A549 (cell line): ENCODE measurements around the gene SALL1. TPM values are rescaled to one million over a fixed set of nuclear protein-coding genes. Genes with fewer than 3 reads are reported as not detected.

Experiments
- ATAC-seq, 2 experiments: fragments of 200-7000 bp in 1 of 2; fragments of >200 bp in 1 of 2; cut with Nextera tagmentation in 1 of 2; cut with Tn5 transposase in 1 of 2; 3 replicates each; pipeline versions ENCODE4 v1.8.0 to v1.9.1; 2018 to 2020; ENCODE audit warnings: mild to moderate bottlenecking in 1 of 2, moderate library complexity in 1 of 2
- CTCF ChIA-PET: fragments of 300-600 bp; sonication (Branson Sonifier 250); formaldehyde crosslinking; extraction: SDS; loops from one replicate; lab custom pipeline; 2021; ENCODE audit warnings: antibody characterized with exemption, inconsistent platforms; lab: Yijun Ruan, JAX
- POLR2A ChIA-PET: fragments of 350-600 bp; formaldehyde crosslinking; extraction: SDS; loops from one replicate; lab custom pipeline; 2021; ENCODE audit warnings: antibody characterized with exemption, inconsistent platforms; lab: Yijun Ruan, JAX
- DNase-seq, 2 experiments: peaks; one replicate each; pipeline versions ENCODE4 v3.0.0 to v3.0.0-alpha.2; 2011 to 2016; ENCODE audit warnings: low read depth in 1 of 2, low spot score in 1 of 2
- FAIRE-seq: peaks from 2 replicates; lab custom pipeline; 2011; peaks lifted over from hg19 to GRCh38; lab: Jason Lieb, UNC
- H3K27ac ChIP-seq, 2 experiments: fragments of >200 bp; sonication (Bioruptor Twin); formaldehyde crosslinking; 3 replicates each; pipeline ENCODE4 v1.5.1; 2016 to 2017
- H3K4me1 ChIP-seq: fragments of >200 bp; sonication (Bioruptor Twin); formaldehyde crosslinking; 3 replicates; pipeline ENCODE4 v1.6.1; 2016
- H3K4me2 ChIP-seq: fragments of >200 bp; sonication (Bioruptor Twin); formaldehyde crosslinking; 3 replicates; pipeline ENCODE4 v1.6.1; 2016
- H3K4me3 ChIP-seq: fragments of >200 bp; sonication (Bioruptor Twin); formaldehyde crosslinking; 3 replicates; pipeline ENCODE4 v1.5.1; 2016
- H3K9me3 ChIP-seq: fragments of >200 bp; sonication (Bioruptor Twin); formaldehyde crosslinking; 3 replicates; pipeline ENCODE4 v1.6.1; 2016
- ATOH8 ChIP-seq: fragments of 250-450 bp; sonication (Bioruptor Pico); IDR thresholded peaks from 2 replicates; pipeline ENCODE4 v1.5.0; 2020; ENCODE audit warnings: low read depth, mild to moderate bottlenecking, moderate library complexity
- CEBPB ChIP-seq, 2 experiments: fragments of >200 bp in 1 of 2; sonication (Bioruptor Twin) in 1 of 2; formaldehyde crosslinking in 1 of 2; IDR thresholded peaks; 2 replicates each; pipeline ENCODE4 v1.6.1; 2012 to 2016
- CHD2 ChIP-seq: fragments of 150-350 bp; IDR thresholded peaks from 2 replicates; pipeline ENCODE4 v1.6.1; 2014; ENCODE audit warnings: low read length; ENCODE audit not compliant: partially characterized antibody
- CTCF ChIP-seq: fragments of >200 bp; sonication (Bioruptor Twin); formaldehyde crosslinking; IDR thresholded peaks from 3 replicates; pipeline ENCODE4 v1.5.1; 2016
- EHMT2 ChIP-seq: fragments of 200-600 bp; sonication (generic); IDR thresholded peaks from 2 replicates; pipeline ENCODE4 v1.6.1; 2016; ENCODE audit warnings: antibody characterized with exemption, low read depth, mild to moderate bottlenecking, moderate library complexity
- EP300 ChIP-seq, 2 experiments: fragments of >200 bp; sonication (Bioruptor Twin); formaldehyde crosslinking; IDR thresholded peaks; 2 replicates in 1 of 2; 3 replicates in 1 of 2; pipeline ENCODE4 v1.6.1; 2016 to 2017
- FOSL2 ChIP-seq, 2 experiments: fragments of 450-650 bp in 1 of 2; fragments of >200 bp in 1 of 2; sonication (Bioruptor Twin) in 1 of 2; formaldehyde crosslinking; IDR thresholded peaks; 2 replicates each; pipeline versions ENCODE4 v1.5.0 to v1.6.1; 2016 to 2020; ENCODE audit warnings: mild to moderate bottlenecking in 1 of 2, moderate library complexity in 1 of 2
- HEYL ChIP-seq: fragments of 250-450 bp; sonication (Bioruptor Pico); IDR thresholded peaks from 2 replicates; pipeline ENCODE4 v1.8.0; 2021; ENCODE audit warnings: mild to moderate bottlenecking, moderate library complexity
- HMGXB4 ChIP-seq: fragments of 250-450 bp; sonication (Bioruptor Pico); IDR thresholded peaks from 2 replicates; pipeline ENCODE4 v1.5.0; 2021; ENCODE audit warnings: mild to moderate bottlenecking, moderate library complexity, borderline replicate concordance
- JUN ChIP-seq, 2 experiments: fragments of >200 bp; sonication (Bioruptor Twin); formaldehyde crosslinking; IDR thresholded peaks; 2 replicates in 1 of 2; 3 replicates in 1 of 2; pipeline ENCODE4 v1.6.1; 2016 to 2017
- KDM5A ChIP-seq: fragments of 200-600 bp; sonication (generic); IDR thresholded peaks from 2 replicates; pipeline ENCODE4 v1.6.1; 2016; ENCODE audit warnings: antibody characterized with exemption, mild to moderate bottlenecking
- MAFK ChIP-seq: fragments of 450-650 bp; IDR thresholded peaks from 2 replicates; pipeline ENCODE4 v1.6.1; 2014; ENCODE audit not compliant: partially characterized antibody
- PBX3 ChIP-seq: IDR thresholded peaks from 2 replicates; pipeline ENCODE4 v1.6.1; 2012
- RNF2 ChIP-seq: fragments of 200-600 bp; sonication (generic); IDR thresholded peaks from 2 replicates; pipeline ENCODE4 v1.6.1; 2016; ENCODE audit warnings: low read depth, mild to moderate bottlenecking, antibody characterized with exemption, moderate library complexity, borderline replicate concordance
- SMC3 ChIP-seq: fragments of >200 bp; sonication (Bioruptor Twin); formaldehyde crosslinking; IDR thresholded peaks from 3 replicates; pipeline ENCODE4 v1.6.1; 2018; ENCODE audit warnings: inconsistent platforms
- USF2 ChIP-seq: fragments of 450-650 bp; IDR thresholded peaks from 2 replicates; pipeline ENCODE4 v1.6.1; 2014; ENCODE audit warnings: antibody characterized with exemption
- ZNF302 ChIP-seq: fragments of 250-450 bp; sonication (Bioruptor Pico); IDR thresholded peaks from 2 replicates; pipeline ENCODE4 v1.9.0; 2021; ENCODE audit warnings: inconsistent platforms, mild to moderate bottlenecking, moderate library complexity
- WGBS: methylation state at CpG from one replicate; pipeline ENCODE4 v1.1.6; 2017; ENCODE audit errors: missing lambda C conversion rate; 5-methylcytosine and 5-hydroxymethylcytosine counted together
- polyA plus RNA-seq, 4 experiments: library from polyadenylated mRNA; depleted of rRNA in 3 of 4; stranded (reverse); fragments of >200 nt; fragmentation: RNase III in 1 of 4; extraction: RNeasy Plus Mini Kit Qiagen cat#74134 plus additional on column Dnase treatment in 1 of 4; gene quantifications; 2 replicates in 3 of 4; 3 replicates in 1 of 4; pipeline ENCODE4 v1.2.3, GENCODE V29; 2011 to 2017

SALL1 gene
- polyA plus RNA-seq, 2 of the 4 experiments (the other 2 are of a cell fraction), result 0.13 to 0.28 TPM

GRCh38 chr16:51166091-51166490 is 15.0 kb upstream of the SALL1 start:
- ChIA-PET POLR2A (no interaction called here), CTCF (no interaction called here)
- Histone ChIP-seq H3K9me3 (no peaks in the 10 kb centered on the region), H3K27ac (no peak overlapping the region), H3K4me2 (no peak overlapping the region), H3K4me3 (no peak overlapping the region), H3K4me1 (no peaks in the 10 kb centered on the region)
- FAIRE-seq (no peak), DNase-seq (no peak), ATAC-seq (no peak)
- TF ChIP-seq CTCF, result no peak
- TF ChIP-seq FOSL2 (IDR thresholded peaks at IDR 0.05), result no peak
- no peak for TF ChIP-seq FOSL2 (CRISPR knock-in tag; IDR thresholded peaks at IDR 0.05)
- TF ChIP-seq EHMT2, result no peak
- TF ChIP-seq JUN (IDR thresholded peaks at IDR 0.05), result no peak
- no peak for TF ChIP-seq RNF2
- TF ChIP-seq CHD2, result no peak
- no peak for TF ChIP-seq HMGXB4
- TF ChIP-seq SMC3, result no peak
- WGBS, result 0% methylated on average over 2 of the region's 3 CpGs

GRCh38 chr16:51165043-51165442 is 14.0 kb upstream of the SALL1 start:
- Histone ChIP-seq H3K9me3 (no peaks in the 10 kb centered on the region), H3K4me1 (no peaks in the 10 kb centered on the region), H3K27ac (no peak overlapping the region), H3K4me2 (no peak overlapping the region), H3K4me3 (no peak overlapping the region)
- DNase-seq (no peak), FAIRE-seq (no peak), ATAC-seq (no peak)
- WGBS, result 62% methylated on average over 1 of the region's 1 CpG
- ChIA-PET POLR2A (no interaction called here), CTCF (no interaction called here)
- TF ChIP-seq MAFK (peak; percentile 21), HEYL (CRISPR knock-in tag) (no peak)

- TF ChIP-seq CEBPB (IDR thresholded peaks at IDR 0.05) (peak in 1 of 2 experiments; percentile 45; a peak in 2 of 4 replicates), ATOH8 (CRISPR knock-in tag) (no peak)
- DNase-seq (no peak), ATAC-seq (no peak), FAIRE-seq (no peak)
- CTCF ChIA-PET, result no interaction called here
- POLR2A ChIA-PET, result no interaction called here
- Histone ChIP-seq H3K9me3 (no peaks in the 10 kb centered on the region), H3K4me2 (no peak overlapping the region), H3K4me1 (no peaks in the 10 kb centered on the region), H3K4me3 (no peak overlapping the region), H3K27ac (no peak overlapping the region)
- 26% methylated on average over 2 of the region's 2 CpGs for WGBS
Observed at GRCh38 chr16:51164574-51164973, 13.5 kb upstream of the SALL1 start.

- CTCF ChIA-PET, result interaction anchor here (0.9 to 1.7 kb wide), 2 partner anchors 14 to 17 kb away, joined by 3 to 5 read pairs; no protein-coding TSS in a partner anchor
- Histone ChIP-seq H3K4me3 (no peak overlapping the region), H3K4me1 (no peaks in the 10 kb centered on the region), H3K27ac (no peak overlapping the region), H3K4me2 (no peak overlapping the region), H3K9me3 (no peaks in the 10 kb centered on the region)
- FAIRE-seq (no peak), DNase-seq (no peak), ATAC-seq (peak in 1 of 2 experiments; percentile 22; a peak in 1 of 6 replicates)
- POLR2A ChIA-PET, result no interaction called here
- WGBS, result 5% methylated on average over 6 of the region's 6 CpGs
- TF ChIP-seq EP300 (IDR thresholded peaks at IDR 0.05) (no peak), PBX3 (no peak), USF2 (no peak), RNF2 (no peak), MAFK (no peak), KDM5A (no peak), ZNF302 (no peak)
- TF ChIP-seq, all 56 proteins: peak for 0
Observed at GRCh38 chr16:51163894-51164566, 13.0 kb upstream of the SALL1 start.
